AG09319 (cell line): ENCODE results near the gene RARA.

Source experiments
- DNase-seq: peaks from one replicate; pipeline ENCODE4 v3.0.0-alpha.2; 2010; ENCODE audit warnings: low read depth; ENCODE audit errors: extremely low read depth
- CTCF ChIP-seq: IDR thresholded peaks from 2 replicates; pipeline ENCODE4 v1.5.1; 2011; ENCODE audit warnings: low read depth, mild to moderate bottlenecking, inconsistent platforms, low read length, moderate library complexity

RARA gene

GRCh38 chr17:40287159-40287493 is 21.9 kb upstream of the RARA start:
- DNase-seq: no peak
- TF ChIP-seq CTCF: no peak

- DNase-seq: peak; percentile 96
- no peak for TF ChIP-seq CTCF
Observed at GRCh38 chr17:40287494-40288369, 21.2 kb upstream of the RARA start, which contains the start of gene CDC6. Gene CDC6 (plus strand): TSS chr17:40287879. CDS start chr17:40289421, 1,542 bp downstream.

- TF ChIP-seq CTCF: peak; percentile 68
- peak; percentile 92 for DNase-seq
Observed at GRCh38 chr17:40290629-40291280, 18.2 kb upstream of the RARA start.

- DNase-seq: no peak
- no peak for TF ChIP-seq CTCF
Observed at GRCh38 chr17:40291281-40291664, 17.7 kb upstream of the RARA start.

- no peak for DNase-seq
- TF ChIP-seq CTCF: no peak
Observed at GRCh38 chr17:40293363-40293762, 15.6 kb upstream of the RARA start.

- DNase-seq: no peak
- TF ChIP-seq CTCF: no peak
Observed at GRCh38 chr17:40295488-40296436, 13.2 kb upstream of the RARA start.
